ENCODE measurements around the gene KCNAB1.

KCNAB1 gene

DNA sequence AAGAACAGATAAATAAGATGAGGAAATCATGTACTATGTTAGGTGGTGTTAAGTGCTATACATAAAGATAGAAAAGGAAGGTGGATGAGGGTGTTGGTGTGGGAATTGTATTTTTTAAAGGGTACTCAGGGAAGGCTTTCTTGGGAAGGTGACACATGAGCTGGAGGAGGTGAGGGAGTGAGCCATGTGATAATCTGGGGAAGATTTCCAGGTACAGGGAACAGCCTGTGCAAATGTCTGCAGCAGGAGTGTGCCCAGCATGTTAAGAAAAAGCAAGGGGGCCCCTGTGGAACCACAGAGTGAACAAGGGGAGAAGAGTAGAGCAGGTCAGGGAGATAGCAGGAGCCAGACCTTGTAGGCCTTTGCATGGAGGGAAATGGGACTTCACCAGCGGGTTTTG lies 258.9 kb downstream of the KCNAB1 start:
- H4K8ac ChIP-seq (ENCODE audit: low read length), result no peak overlapping the region
- H3K14ac ChIP-seq (ENCODE audit: low read length in 2 of 2), result no peak overlapping the region
- no peak overlapping the region for H3K9ac ChIP-seq (ENCODE audit: low read length)
- H3K4me1 ChIP-seq (ENCODE audit: control insufficient read depth, insufficient read depth, low read depth, low read length), result no peaks in the 10 kb centered on the region
- H3K9me3 ChIP-seq (ENCODE audit: control insufficient read depth, low read length), result no peaks in the 10 kb centered on the region
- H2BK12ac ChIP-seq (ENCODE audit: low read length in 2 of 2), result no peak overlapping the region
- no peak overlapping the region for H3K27ac ChIP-seq (ENCODE audit: low read length, poor library complexity, severe bottlenecking)
- no peak overlapping the region for H3K23ac ChIP-seq (ENCODE audit: low read length in 2 of 2)
- no peak overlapping the region for H3K4me2 ChIP-seq (ENCODE audit: low read length, poor library complexity, severe bottlenecking)
- no peak overlapping the region for H2AK5ac ChIP-seq (ENCODE audit: low read length, severe bottlenecking)
- H3K36me3 ChIP-seq (ENCODE audit: control insufficient read depth in 1 of 2, insufficient read depth in 2 of 2, low read depth in 1 of 2, low read length in 2 of 2), result no peaks in the 10 kb centered on the region
- no peak overlapping the region for H2BK15ac ChIP-seq (ENCODE audit: low read depth, poor library complexity, severe bottlenecking)
- WGBS, result 75% methylated on average over 1 of the region's 1 CpG
- H3K27me3 ChIP-seq (ENCODE audit: control insufficient read depth in 1 of 2, insufficient read depth in 1 of 2, low read length in 2 of 2), result peaks cover 0 to 18% of the 10 kb centered on the region in 2 experiments
- no peak overlapping the region for H3K4ac ChIP-seq (ENCODE audit: low read depth in 1 of 2, low read length in 2 of 2)
- no peak overlapping the region for H3K18ac ChIP-seq (ENCODE audit: low read depth in 1 of 2, low read length in 2 of 2)
- no peak overlapping the region for H2AFZ ChIP-seq (ENCODE audit: low read depth, low read length)
- no peak overlapping the region for H3K4me3 ChIP-seq (ENCODE audit: insufficient read depth in 1 of 2, low read depth in 1 of 2, low read length in 2 of 2)
- no peak overlapping the region for H2BK120ac ChIP-seq (ENCODE audit: low read depth, low read length)
- no peak for DNase-seq
- H3K79me1 ChIP-seq (replicated peaks; ENCODE audit: low read length, poor library complexity, severe bottlenecking), result no peaks in the 10 kb centered on the region
- no peak overlapping the region for H2BK5ac ChIP-seq (ENCODE audit: low read depth, low read length, poor library complexity, severe bottlenecking)
- H4K91ac ChIP-seq (ENCODE audit: low read length), result no peak overlapping the region

DNA sequence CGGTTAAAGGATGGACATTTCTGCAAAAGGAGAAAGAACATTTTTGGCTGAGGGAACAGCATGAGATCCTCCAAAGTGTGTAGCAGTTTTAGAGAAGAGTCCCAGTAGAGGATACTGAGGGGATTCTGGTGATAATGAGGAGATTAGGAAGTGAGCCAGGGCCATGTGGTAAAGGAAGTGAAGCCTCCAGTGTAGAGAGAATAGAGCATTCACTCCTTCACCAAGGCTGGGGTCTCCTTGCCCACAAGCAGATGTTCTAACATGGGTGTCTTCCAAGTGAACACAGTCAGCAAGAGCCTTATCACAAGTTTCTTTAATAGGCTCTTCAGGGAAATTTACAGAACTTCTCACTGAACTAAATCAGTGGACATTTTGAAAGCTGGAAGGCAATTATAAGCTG lies 260.9 kb downstream of the KCNAB1 start:
- no peak for DNase-seq
- no peak overlapping the region for H4K8ac ChIP-seq (ENCODE audit: low read length)
- H3K9ac ChIP-seq (ENCODE audit: low read length), result no peak overlapping the region
- no peak overlapping the region for H3K4me2 ChIP-seq (ENCODE audit: low read length, poor library complexity, severe bottlenecking)
- H3K36me3 ChIP-seq (ENCODE audit: control insufficient read depth in 1 of 2, insufficient read depth in 2 of 2, low read depth in 1 of 2, low read length in 2 of 2), result no peaks in the 10 kb centered on the region
- no peak overlapping the region for H3K18ac ChIP-seq (ENCODE audit: low read depth in 1 of 2, low read length in 2 of 2)
- no peak overlapping the region for H2BK15ac ChIP-seq (ENCODE audit: low read depth, poor library complexity, severe bottlenecking)
- H3K9me3 ChIP-seq (ENCODE audit: control insufficient read depth, low read length), result no peaks in the 10 kb centered on the region
- H3K4me1 ChIP-seq (ENCODE audit: control insufficient read depth, insufficient read depth, low read depth, low read length), result no peaks in the 10 kb centered on the region
- WGBS, result 0% methylated on average over 1 of the region's 1 CpG
- no peak overlapping the region for H3K27ac ChIP-seq (ENCODE audit: low read length, poor library complexity, severe bottlenecking)
- no peak overlapping the region for H2BK12ac ChIP-seq (ENCODE audit: low read length in 2 of 2)
- no peaks in the 10 kb centered on the region for H3K79me1 ChIP-seq (replicated peaks; ENCODE audit: low read length, poor library complexity, severe bottlenecking)
- H3K14ac ChIP-seq (ENCODE audit: low read length in 2 of 2), result no peak overlapping the region
- H3K4me3 ChIP-seq (ENCODE audit: insufficient read depth in 1 of 2, low read depth in 1 of 2, low read length in 2 of 2), result no peak overlapping the region
- no peak overlapping the region for H2AK5ac ChIP-seq (ENCODE audit: low read length, severe bottlenecking)
- peaks cover 0 to 21% of the 10 kb centered on the region in 2 experiments for H3K27me3 ChIP-seq (ENCODE audit: control insufficient read depth in 1 of 2, insufficient read depth in 1 of 2, low read length in 2 of 2)
- H2AFZ ChIP-seq (ENCODE audit: low read depth, low read length), result no peak overlapping the region
- H2BK120ac ChIP-seq (ENCODE audit: low read depth, low read length), result no peak overlapping the region
- H2BK5ac ChIP-seq (ENCODE audit: low read depth, low read length, poor library complexity, severe bottlenecking), result no peak overlapping the region
- no peak overlapping the region for H4K91ac ChIP-seq (ENCODE audit: low read length)
- no peak overlapping the region for H3K4ac ChIP-seq (ENCODE audit: low read depth in 1 of 2, low read length in 2 of 2)
- H3K23ac ChIP-seq (ENCODE audit: low read length in 2 of 2), result no peak overlapping the region

DNA sequence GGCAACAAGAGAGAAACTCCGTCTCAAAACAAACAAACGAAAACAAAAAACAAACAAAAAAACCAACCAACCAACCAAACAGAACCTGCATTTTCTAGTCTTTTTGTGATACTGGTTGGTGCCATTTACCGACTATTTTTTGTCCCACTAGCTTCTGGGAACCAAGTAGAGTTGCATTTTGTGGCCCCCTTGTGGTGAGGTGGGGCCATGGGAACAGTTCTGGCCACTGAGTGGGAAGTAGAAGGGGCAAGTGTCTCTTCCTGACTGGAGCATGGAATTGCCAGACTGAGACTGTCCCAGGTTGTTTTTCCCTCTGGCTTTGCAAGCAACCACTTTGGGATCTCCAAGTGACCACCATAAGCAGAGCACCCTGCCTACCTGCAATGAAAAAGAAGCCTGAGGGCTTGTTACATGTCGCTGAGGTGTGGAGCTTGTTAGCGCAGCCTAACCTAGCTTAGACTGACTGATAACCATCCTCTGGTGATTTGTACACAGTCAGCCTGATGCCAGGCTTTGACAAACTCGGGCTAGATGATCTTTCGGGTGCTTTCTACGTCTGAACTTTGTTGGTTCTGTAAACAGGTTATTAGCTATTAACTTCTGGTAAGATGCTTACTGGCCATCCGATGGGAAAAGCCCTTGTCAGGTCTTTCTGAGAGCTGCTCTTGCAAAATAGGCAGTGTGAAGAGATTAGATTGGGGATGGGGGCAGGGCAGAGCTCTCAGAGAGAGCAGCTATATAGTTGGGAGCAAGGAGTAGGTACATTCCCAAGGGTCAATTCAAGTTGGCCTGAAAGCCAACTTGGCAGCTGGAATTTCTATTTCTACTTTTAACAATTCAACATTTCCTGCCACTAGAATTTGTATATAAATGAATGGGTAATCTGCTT lies 262.3 kb downstream of the KCNAB1 start:
- H3K4me1 ChIP-seq (ENCODE audit: control insufficient read depth, insufficient read depth, low read depth, low read length), result no peaks in the 10 kb centered on the region
- H2BK15ac ChIP-seq (ENCODE audit: low read depth, poor library complexity, severe bottlenecking), result no peak overlapping the region
- no peaks in the 10 kb centered on the region for H3K79me1 ChIP-seq (replicated peaks; ENCODE audit: low read length, poor library complexity, severe bottlenecking)
- H3K27me3 ChIP-seq (ENCODE audit: control insufficient read depth in 1 of 2, insufficient read depth in 1 of 2, low read length in 2 of 2), result peaks cover 0 to 26% of the 10 kb centered on the region in 2 experiments
- no peak overlapping the region for H4K91ac ChIP-seq (ENCODE audit: low read length)
- H3K9me3 ChIP-seq (ENCODE audit: control insufficient read depth, low read length), result no peaks in the 10 kb centered on the region
- no peak overlapping the region for H3K4me2 ChIP-seq (ENCODE audit: low read length, poor library complexity, severe bottlenecking)
- H3K14ac ChIP-seq (ENCODE audit: low read length in 2 of 2), result no peak overlapping the region
- H2AK5ac ChIP-seq (ENCODE audit: low read length, severe bottlenecking), result no peak overlapping the region
- peak; percentile 30 for DNase-seq
- no peak overlapping the region for H3K27ac ChIP-seq (ENCODE audit: low read length, poor library complexity, severe bottlenecking)
- H4K8ac ChIP-seq (ENCODE audit: low read length), result no peak overlapping the region
- 88% methylated on average over 9 of the region's 9 CpGs for WGBS
- no peak overlapping the region for H3K9ac ChIP-seq (ENCODE audit: low read length)
- H2BK120ac ChIP-seq (ENCODE audit: low read depth, low read length), result no peak overlapping the region
- H3K4me3 ChIP-seq (ENCODE audit: insufficient read depth in 1 of 2, low read depth in 1 of 2, low read length in 2 of 2), result no peak overlapping the region
- H2BK12ac ChIP-seq (ENCODE audit: low read length in 2 of 2), result no peak overlapping the region
- H3K4ac ChIP-seq (ENCODE audit: low read depth in 1 of 2, low read length in 2 of 2), result no peak overlapping the region
- no peak overlapping the region for H2AFZ ChIP-seq (ENCODE audit: low read depth, low read length)
- H3K36me3 ChIP-seq (ENCODE audit: control insufficient read depth in 1 of 2, insufficient read depth in 2 of 2, low read depth in 1 of 2, low read length in 2 of 2), result no peaks in the 10 kb centered on the region
- H3K18ac ChIP-seq (ENCODE audit: low read depth in 1 of 2, low read length in 2 of 2), result no peak overlapping the region
- H3K23ac ChIP-seq (ENCODE audit: low read length in 2 of 2), result no peak overlapping the region
- H2BK5ac ChIP-seq (ENCODE audit: low read depth, low read length, poor library complexity, severe bottlenecking), result no peak overlapping the region

DNA sequence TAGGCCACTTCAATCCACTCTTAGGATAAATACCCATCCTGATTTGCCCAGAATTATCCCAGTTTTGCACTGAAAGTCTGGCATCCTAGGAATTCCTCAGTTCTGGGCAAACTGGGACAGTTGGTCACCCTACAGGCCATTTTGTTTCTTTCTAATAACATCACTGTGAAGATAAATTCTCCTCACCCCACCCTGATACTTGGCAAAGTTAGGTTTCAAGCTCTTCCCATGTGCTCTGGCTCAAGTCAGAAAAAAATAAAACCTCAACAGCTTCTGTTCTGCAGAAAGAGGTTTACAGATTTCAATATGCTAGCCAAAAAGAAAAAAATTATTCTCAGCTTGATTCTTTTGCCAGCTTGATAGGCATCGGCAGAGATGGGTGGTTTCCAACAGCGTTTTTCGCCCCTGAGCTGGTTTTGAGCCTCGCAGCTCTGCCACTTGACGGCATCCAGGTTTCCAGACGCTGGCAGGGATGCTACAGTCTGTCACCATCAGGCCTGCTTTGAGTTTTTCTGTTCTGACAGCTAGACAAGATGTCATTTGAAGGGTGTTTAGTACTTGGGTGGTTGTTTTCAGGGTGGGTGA lies 263.2 kb downstream of the KCNAB1 start:
- Histone ChIP-seq H3K4me3 (ENCODE audit: insufficient read depth in 1 of 2, low read depth in 1 of 2, low read length in 2 of 2) (no peak overlapping the region), H3K23ac (ENCODE audit: low read length in 2 of 2) (no peak overlapping the region), H2BK15ac (ENCODE audit: low read depth, poor library complexity, severe bottlenecking) (no peak overlapping the region), H3K4me1 (ENCODE audit: control insufficient read depth, insufficient read depth, low read depth, low read length) (peaks cover under 1% of the 10 kb centered on the region), H3K27ac (ENCODE audit: low read length, poor library complexity, severe bottlenecking) (no peak overlapping the region), H3K27me3 (ENCODE audit: control insufficient read depth in 1 of 2, insufficient read depth in 1 of 2, low read length in 2 of 2) (peaks cover 0 to 22% of the 10 kb centered on the region in 2 experiments), H2AK5ac (ENCODE audit: low read length, severe bottlenecking) (no peak overlapping the region), H3K18ac (ENCODE audit: low read depth in 1 of 2, low read length in 2 of 2) (no peak overlapping the region), H2BK120ac (ENCODE audit: low read depth, low read length) (no peak overlapping the region), H3K14ac (ENCODE audit: low read length in 2 of 2) (peak overlapping the region in 1 of 2 experiments; percentile 47), H3K36me3 (ENCODE audit: control insufficient read depth in 1 of 2, insufficient read depth in 2 of 2, low read depth in 1 of 2, low read length in 2 of 2) (no peaks in the 10 kb centered on the region), H2AFZ (ENCODE audit: low read depth, low read length) (no peak overlapping the region), H3K9ac (ENCODE audit: low read length) (no peak overlapping the region), H3K4ac (ENCODE audit: low read depth in 1 of 2, low read length in 2 of 2) (no peak overlapping the region), H3K79me1 (replicated peaks; ENCODE audit: low read length, poor library complexity, severe bottlenecking) (no peaks in the 10 kb centered on the region), H2BK12ac (ENCODE audit: low read length in 2 of 2) (no peak overlapping the region), H3K4me2 (ENCODE audit: low read length, poor library complexity, severe bottlenecking) (no peak overlapping the region), H2BK5ac (ENCODE audit: low read depth, low read length, poor library complexity, severe bottlenecking) (no peak overlapping the region), H3K9me3 (ENCODE audit: control insufficient read depth, low read length) (no peaks in the 10 kb centered on the region), H4K91ac (ENCODE audit: low read length) (no peak overlapping the region), H4K8ac (ENCODE audit: low read length) (no peak overlapping the region)
- no peak for DNase-seq
- 90% methylated on average over 6 of the region's 6 CpGs for WGBS
